ENCODE measurements around the gene C6orf141.

The C6orf141 gene

DNA sequence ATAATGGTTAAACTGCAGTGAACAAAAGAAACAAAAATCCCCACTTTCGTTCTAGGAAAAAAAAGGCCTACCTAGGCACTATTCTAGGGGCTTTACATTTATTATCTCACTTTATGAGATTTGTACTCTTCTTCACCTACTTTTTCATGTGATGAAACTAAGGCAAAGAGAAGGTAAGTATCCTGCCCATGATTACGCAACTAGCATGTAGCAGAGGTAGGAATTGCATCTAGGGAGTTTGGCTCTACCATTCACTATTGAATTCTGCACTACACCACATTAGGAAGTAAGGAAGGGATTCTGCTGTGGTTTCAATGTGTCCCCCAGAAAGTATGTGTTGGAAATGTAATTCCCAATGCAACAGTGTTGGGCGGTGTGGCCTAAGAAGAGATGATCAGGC, 11.4 kb upstream of the C6orf141 start:
- no peak for DNase-seq (ENCODE audit: low read depth in 2 of 2)

DNA sequence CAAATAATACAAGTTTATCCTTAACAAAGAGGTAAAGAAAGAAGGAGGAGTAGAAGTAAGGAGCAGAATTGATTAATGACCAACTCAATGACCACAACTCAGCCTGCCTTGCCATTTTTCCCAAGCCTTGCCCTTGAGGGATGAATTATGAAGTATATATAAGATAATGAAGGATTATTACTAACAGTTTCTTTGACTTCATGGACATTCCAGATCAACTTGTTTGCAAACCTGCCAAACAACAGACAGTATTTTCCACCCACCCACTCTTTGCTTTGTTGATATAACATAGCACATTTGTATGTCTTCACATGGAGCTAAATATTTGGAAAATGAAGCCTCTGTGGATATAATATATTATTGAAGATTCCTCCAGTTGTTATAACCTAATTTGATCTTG, 9.9 kb upstream of the C6orf141 start:
- no peak for DNase-seq (ENCODE audit: low read depth in 2 of 2)

DNA sequence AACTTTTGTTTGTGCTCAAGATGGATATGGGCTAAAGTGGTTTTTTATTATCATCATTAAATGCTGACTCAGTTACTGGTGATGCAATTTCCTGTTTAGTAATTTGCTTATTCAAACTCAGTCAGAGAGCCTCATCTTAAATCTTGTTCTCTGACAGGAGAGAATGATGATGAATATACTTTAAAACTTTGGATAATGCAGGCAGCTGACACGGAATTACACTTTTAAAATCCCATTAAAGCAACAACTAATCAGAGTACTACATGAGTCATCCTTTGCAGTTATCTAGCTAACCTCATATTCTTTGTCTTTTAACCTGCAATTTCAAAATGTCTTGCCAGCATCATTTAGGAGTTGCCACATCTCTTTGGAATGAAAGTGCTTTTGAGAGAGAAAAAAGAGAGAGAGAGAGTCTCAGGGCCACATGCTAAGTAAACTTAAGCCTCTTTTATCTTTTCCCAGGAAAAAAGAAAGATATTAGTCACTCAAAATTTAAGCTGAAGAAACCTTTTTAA, 9.2 kb upstream of the C6orf141 start:
- DNase-seq (ENCODE audit: low read depth in 2 of 2) = no peak

DNA sequence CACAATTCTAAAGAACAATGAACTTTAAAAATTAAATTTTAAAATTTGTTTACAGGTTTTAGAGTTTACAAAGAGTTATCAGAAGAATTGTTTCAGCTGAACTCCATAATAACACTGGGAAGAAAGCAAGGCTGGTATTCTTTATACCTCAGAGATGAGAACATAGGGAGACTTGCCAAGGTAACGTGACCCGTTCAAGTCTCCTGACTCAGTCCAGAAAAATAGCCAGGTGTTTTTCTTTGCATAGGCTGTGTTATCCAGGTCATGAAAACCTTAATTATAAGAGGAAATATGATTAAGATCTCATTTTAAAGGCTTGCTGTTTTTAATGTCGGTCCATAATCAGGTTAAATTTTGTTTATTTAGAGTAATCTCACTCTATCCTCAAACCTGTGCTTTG, 8.5 kb upstream of the C6orf141 start:
- DNase-seq (ENCODE audit: low read depth in 2 of 2) = no peak

DNA sequence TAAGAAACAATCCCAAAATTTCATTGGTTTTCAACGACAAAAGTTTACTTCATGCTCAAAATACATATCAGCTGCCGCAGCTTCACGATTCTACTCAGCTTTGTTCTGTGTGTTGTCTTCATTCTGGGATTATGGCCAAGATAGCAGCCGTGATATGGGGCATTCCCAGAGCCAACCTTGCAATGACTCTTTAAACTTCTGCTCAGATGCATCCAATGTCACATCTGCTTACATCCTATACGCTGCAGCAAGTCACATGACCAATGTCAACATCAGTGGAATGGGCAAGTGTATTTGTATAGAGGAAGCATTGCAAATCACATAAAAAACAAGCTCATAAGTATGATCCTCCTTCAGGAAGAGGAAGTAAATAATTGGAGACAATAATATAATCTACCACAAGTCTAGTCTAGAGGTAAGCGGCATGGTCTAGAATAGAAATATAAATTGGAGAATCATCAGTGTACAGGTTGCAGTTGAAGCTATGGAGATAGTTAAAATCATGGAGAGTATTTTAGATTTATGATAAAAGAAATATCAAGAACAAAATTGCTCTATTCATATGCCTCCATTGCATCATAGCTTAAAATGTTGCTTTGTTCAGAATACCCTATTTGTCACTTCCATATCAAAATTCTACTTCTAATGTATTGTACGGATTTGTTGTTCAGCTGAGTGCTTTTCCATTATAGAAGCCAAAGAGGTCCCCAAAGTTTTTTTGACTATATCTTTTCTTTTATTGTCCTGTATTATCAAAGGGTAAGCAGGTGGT, 7.2 kb upstream of the C6orf141 start:
- no peak for DNase-seq (ENCODE audit: low read depth in 2 of 2)

DNA sequence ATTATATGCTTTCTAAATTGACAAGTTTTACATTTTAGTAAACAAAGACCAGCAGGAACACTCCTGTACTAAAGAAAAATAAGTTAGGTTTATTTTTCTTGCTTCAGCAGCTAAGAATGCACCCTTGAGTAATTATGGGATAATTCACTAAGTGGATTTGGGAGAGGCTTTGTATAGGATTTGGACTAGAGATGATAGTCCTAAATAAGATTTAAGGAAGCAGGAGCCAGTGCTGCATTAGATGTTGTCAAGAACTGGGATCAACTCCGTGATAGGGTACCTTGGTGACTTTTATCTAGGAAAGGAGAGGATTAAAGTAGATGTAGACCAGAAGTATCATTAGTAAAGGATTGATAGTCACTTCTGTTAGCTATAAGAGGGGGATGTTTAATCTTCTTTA, 4.1 kb upstream of the C6orf141 start:
- no peak for DNase-seq (ENCODE audit: low read depth in 2 of 2)

DNA sequence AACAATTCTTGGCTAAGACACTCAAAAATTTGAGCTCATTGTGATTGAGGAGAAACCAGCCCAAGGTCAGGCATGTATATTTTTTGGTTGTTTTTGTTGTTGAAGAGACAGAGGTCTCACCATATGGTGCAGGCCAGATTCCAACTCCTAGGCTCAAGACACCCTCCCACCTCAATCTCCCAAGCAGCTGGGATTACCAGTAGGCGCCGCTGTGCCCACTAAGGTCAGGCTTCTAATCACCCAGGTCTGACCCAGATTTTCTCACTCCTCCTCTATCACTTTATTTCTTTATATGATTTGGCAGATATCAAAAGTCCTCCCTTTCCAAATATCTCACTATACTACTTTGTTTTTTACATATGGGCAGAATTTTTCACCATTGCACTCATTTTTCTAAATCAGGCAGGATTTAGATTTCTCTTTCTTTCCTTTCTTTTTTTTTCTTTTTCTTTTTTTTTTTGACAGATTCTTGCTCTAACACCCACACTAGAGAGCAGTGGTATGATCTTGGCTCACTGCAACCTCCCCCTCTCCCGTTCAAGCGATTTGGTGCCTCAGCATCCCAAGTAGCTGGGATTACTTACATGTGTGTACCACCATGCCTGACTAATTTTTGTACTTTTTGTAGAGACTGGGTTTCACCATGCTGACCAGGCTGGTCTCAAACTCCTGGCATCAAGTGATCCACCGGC, 1.7 kb upstream of the C6orf141 start:
- no peak for DNase-seq (ENCODE audit: low read depth in 2 of 2)

DNA sequence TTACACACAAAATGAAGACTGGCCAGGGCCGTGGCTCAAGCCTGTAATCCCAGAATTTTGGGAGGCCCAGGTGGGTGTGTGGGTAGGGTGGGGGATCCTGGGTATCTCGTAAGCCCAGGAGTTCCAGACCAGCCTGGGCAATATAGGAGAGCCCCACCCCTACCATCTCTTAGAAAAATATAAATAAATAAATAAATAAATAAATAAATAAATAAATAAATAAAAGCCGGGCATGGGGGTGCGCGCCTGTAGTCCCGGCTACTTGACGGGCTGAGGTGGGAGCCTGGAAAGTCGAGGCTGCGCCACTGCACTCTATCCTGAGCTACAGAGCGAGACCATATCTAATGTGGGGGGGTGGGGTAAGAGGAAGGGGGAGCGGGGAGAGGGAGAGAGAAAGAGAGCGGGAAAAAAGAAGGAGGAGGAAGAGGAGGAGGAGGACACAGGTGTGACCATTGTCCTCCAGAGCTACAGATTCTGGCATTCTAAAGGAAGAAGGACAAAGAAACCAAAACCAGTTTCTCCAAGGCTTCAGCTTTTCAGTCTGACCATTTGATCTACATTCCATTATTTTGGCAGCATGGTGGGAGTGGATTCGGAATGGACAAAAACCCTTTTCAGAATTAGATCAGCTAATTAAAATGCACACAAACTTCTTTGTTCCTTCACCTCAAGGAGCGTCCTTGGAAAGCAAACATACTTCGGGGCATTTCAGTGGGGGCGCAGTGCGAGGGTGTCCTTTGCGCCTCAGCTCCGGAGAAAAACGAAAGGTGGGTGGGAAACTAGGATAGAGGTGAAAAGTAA, 577 bp upstream of the C6orf141 start:
- DNase-seq (ENCODE audit: low read depth in 2 of 2) = no peak

DNA sequence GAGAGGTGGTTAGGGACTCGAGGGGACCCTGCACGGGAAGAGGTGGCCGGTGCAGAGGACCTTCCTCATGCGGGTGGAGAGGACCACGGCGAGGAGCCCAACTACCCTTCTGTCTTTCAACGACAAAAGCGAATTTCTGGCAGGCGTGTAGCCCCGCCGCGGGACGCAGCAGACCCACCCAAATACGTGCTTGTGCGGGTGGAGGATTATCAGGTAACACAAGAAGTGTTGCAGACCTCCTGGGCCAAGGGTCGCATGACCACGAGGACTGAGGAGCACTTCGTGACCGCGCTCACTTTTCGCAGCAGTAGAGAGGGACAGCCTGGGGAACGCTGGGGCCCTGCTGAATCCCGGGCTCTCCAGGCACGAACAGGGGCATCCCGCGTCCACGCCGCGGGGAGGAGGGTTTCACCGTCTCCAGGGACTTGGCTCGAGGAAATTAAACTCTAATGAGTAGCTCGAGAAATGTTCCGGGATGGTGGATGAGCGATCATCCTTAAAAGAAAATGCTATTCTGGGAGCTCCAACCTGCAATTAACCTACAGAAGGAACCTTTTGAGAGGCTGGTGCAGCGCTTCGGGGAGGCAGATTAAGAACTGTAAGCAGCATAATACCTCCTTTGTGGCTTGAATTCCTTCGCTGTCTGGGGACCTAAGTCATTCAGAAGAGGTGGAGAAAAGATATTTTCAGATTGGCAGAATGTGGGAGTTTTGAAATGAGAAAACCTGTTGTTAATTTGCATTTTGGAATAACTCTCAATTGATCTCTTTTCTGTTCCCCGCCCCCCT, 804 bp downstream of the C6orf141 start:
- DNase-seq (ENCODE audit: low read depth in 2 of 2) = no peak

DNA sequence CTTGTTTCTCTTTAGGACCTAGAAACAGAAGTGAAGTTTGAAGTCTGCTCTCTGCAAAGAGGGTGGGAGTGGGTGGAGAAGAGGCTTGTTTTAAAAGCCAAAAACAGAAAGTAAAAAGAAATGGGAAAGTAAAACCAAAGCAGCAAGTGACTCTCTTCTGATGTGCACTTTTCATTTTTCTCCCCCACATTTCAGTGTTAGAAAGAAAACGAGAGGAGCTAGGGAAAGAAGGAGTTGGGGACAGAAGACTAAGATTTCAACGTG, 1.3 kb downstream of the C6orf141 start:
- DNase-seq (ENCODE audit: low read depth in 2 of 2) = no peak

DNA sequence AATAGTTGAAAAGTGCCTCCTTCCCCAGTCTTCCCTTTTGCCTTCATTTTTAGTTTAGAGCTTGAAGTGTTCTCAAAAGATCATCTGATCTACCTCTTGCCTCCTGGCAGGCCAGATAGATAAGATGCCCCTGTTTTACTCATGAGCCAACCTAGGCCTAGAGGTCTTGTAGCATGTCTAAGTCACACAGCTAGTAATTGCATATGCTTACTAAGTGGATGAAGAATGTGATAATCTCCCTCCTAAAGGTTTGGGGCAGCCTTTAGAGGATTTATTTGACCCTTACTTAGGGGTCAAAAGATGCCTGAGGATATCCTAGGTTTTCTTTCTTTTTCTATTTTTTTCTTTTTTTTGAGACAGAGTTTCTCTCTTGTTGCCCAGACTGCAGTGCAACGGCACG, 2.1 kb downstream of the C6orf141 start:
- no peak for DNase-seq (ENCODE audit: low read depth in 2 of 2)

DNA sequence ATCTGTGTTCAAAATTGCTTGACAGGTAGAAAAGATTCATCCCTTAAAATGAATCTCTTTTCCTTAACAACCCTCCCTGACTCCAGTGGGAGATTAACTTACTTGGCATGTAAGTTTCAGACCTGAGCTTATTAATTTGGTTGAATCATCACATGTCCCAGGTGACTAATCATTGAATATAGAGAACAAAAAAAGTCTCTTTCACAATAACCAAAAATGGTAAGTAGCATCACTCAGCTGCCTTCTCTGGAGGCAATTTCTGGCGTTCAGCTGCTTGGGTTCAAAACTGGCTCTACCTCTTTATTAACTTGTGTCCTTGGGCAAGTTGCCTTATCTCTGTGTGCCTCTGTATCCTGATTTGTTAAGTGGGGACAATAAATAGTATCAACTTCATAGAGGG, 2.9 kb downstream of the C6orf141 start:
- DNase-seq (ENCODE audit: low read depth in 2 of 2) = no peak

DNA sequence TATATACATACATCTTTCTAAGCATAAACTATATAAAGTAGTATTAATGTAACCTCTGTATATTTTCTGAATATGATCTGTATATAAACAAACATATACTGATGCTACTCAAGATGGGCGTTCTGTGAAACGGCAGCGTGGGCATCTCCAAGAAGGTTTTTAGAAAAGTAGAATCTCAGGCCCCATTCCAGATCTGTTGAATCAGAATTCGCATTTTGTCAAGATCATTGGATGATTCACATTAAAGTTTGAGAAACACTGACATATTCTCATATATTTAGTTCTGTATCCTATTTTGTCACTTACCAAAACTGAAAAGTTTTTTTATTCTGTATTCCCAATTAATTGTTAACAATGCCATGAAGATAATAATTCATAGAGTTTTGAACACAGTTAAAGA, 5.5 kb downstream of the C6orf141 start:
- no peak for DNase-seq (ENCODE audit: low read depth in 2 of 2)

DNA sequence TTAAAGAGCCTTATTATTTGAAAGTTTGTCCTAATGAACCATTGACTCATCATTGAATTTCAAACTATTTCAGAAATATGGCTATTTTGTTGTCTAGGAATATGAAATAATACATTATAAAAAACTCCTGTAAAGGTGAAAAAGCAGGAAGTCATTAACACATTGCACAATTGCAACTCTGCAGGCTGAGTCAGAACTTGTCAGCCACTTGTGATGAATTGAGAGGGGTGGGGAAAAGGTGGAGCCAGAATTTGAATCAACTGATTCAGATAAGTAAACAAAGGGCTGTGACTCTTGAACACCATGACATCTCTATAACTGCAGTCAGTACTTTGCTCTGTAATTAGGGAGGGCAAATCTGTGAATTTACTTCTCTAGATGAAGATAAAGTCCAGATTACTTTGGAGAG, 6.0 kb downstream of the C6orf141 start:
- DNase-seq (ENCODE audit: low read depth in 2 of 2) = no peak

DNA sequence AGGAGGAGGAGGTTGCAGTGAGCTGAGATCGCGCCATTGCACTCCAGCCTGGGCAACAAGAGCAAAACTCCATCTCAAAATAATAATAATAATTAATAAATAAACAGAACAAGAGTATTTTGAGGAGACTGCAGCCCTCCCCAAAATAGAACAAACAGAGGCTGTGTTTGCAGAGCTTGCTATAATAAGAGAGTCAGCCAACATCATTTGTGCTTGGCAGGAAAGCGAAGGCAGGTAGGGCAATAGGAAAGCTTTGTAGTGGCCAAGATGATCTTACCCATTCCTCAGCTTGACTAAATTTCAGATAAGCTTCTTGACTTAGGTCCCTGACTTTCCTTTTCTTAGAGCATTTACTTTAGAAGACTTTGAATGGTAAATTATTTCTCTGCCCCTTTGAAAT, 6.7 kb downstream of the C6orf141 start:
- no peak for DNase-seq (ENCODE audit: low read depth in 2 of 2)

DNA sequence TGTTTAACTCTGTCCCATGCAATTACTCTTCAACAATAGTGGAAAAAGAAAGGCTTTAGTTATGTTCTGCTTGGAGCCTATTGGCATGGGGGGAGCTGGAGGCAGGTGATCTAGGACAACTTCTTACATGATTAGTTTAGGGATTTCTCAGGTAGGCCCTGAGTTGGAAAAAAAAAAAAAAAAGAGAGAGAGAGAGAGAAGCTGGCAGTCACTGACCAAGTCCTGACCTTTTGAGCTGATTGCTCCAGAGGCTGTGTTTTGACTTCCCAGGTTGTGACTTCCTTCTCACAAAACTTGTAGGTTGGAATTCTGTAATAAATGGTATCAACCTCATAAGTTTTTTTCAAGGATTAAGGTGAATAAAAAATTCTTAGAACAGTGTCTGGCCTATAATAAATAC, 7.8 kb downstream of the C6orf141 start:
- no peak for DNase-seq (ENCODE audit: low read depth in 2 of 2)

DNA sequence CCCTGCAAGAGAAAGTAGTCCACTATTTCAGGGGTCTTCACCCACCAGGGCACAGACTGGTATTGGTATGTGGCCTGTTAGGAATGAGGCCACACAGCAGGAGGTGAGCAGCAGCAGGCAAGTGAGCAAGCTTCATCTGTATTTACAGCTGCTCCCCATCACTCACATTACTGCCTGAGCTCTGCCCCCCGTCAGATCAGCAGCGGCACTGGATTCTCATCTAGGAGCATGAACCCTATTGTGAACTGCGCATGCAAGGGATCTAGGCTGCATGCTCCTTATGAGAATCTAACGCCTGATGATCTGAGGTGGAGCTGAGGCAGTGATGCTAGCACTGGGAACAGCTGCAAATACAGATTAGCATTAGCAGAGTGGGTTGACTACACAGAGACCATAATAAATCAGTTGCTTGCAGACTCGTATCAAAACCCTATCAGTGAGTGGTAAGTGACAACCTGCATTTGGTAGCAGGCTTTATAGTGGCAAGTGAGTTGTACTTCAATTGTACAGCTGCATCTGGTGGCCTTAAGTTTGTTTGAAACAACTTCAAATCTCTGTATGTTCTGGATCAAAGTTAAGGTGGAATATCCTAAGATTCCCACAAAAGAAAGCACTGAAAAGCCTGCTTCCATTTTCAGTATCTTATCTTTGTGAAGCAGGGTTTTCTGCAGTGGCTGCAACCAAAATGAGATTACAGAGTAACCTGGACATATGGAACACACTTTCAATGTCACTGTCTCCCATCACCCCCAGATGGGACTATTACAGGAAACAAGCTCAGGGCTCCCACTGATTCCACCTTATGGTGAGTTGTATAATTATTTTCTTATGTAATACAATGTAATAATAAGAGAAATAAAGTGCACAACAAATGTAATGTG, 12.8 kb downstream of the C6orf141 start:
- DNase-seq (ENCODE audit: low read depth in 2 of 2) = no peak

DNA sequence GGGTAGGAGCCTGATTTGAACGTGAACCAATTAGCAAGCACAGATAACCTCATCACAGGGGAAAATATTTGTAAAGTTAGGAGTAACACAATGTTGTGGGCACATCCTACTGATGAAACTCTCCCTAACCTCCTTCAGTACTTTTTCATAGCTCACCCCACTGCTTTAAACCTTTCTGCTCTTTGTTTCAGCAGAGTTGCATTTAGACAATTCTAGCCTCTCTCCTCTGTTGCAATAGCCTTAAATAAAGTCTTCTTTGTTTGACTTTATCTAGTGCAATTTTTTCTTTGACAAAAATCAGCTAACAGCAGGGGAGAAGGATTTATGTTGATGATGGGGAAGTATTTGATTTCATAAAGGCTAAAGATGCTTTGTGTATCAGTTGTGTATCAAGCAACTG, 14.1 kb downstream of the C6orf141 start:
- DNase-seq (ENCODE audit: low read depth in 2 of 2) = no peak

DNA sequence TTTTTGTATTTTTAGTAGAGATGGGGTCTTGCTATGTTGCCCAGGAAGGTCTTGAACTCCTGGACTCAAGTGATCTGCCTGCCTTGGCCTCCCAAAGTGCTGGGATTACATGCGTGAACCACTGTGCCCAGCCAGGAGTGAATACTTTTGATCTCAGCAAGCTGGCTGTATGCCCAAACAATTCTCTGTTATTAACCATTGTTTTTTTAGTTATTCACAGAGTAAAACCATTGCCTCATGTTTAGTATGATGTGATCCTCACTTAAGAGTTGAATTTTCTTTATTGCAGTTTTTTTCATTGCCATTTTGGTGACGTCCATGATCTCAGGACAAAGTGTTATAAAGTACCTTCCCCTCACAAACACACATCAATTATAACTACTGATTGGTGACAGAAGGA, 14.8 kb downstream of the C6orf141 start:
- no peak for DNase-seq (ENCODE audit: low read depth in 2 of 2)

DNA sequence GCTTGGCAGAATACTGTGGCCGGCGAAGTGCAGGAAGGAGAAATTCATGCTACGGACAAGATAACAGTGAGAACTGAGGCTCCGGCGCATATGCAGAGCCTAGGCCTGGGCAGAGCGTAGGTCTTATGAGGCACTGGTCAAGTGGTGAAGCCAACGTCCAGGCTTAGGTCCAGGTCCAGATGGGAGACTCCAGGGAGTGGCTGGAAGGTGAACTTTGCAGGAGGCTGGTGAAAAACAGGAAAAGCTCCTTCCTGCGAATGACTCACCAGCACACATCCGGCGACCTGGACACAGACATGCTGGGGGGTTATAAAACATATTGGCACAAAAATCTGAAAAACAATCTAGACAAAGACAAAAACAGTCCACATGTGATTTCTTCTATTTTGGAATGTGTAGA, 15.4 kb downstream of the C6orf141 start:
- no peak for DNase-seq (ENCODE audit: low read depth in 2 of 2)

DNA sequence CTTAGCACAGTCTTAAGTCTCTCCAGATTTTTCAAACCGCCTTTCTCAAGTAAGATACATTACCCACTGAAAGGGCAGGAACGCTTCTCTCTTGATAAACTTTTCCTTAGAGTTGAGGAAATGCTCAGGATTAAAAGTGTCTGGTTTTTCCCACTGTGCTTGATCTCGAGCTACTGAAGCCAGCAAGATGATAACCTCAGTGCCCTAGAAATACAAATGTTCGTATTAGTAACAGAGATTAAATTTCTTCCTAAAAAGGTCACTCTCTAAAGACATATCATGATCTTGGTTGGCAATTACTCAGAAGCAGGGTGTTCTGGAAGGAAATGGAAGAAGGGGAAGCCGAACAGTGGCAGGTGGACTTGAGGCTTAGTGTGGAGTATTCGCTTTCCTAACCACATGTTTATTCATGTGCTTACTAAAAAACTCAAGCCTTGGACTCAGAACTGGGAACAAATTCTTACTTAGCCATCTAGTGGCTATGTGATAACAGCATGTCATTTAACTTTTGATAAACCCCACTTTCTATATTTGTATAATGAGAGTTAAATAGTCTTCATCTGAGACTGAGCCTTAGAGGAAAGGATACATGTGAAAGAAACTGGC, 20.1 kb downstream of the C6orf141 start:
- no peak for DNase-seq (ENCODE audit: low read depth in 2 of 2)

Data from stimulated activated CD4-positive, alpha-beta T cell treated with anti-CD3 and anti-CD28 coated beads, Interleukin-1b, Interleukin-23, amount 100 ng/mL, for 1 hour (primary cell).